GM12878 (cell line): ENCODE data around the gene GAR1. TPM values are rescaled to one million over a fixed set of nuclear protein-coding genes. Genes with fewer than 3 reads are reported as not detected.

Experiments used
- ATAC-seq: fragments of 200-7000 bp; cut with Tn5 transposase; 3 replicates; pipeline ENCODE4 v1.9.1; 2020; ENCODE audit warnings: mild to moderate bottlenecking, moderate library complexity
- BruUV-seq: library from RNA; stranded (reverse); fragments of 400-500 nt; replicated peaks from 2 replicates; lab custom pipeline; 2021; lab: Mats Ljungman, UMichigan
- CTCF ChIA-PET: fragments of 300-600 bp; sonication (Branson Sonifier 250); formaldehyde crosslinking; extraction: SDS; loops from one replicate; lab custom pipeline; 2021; ENCODE audit warnings: inconsistent platforms; lab: Yijun Ruan, JAX
- POLR2A ChIA-PET: fragments of 350-600 bp; formaldehyde crosslinking; extraction: SDS; loops from one replicate; lab custom pipeline; 2021; ENCODE audit warnings: inconsistent platforms; lab: Charles Lee
- RAD21 ChIA-PET: fragments of 300-600 bp; sonication (Branson Sonifier 250); formaldehyde crosslinking; loops from one replicate; lab custom pipeline; 2023; ENCODE audit warnings: antibody characterized with exemption; ENCODE audit not compliant: unreplicated experiment; lab: Charles Lee
- SMC1A ChIA-PET: fragments of 300-600 bp; sonication (Branson Sonifier 250); formaldehyde crosslinking; loops from one replicate; lab custom pipeline; 2023; ENCODE audit not compliant: unreplicated experiment, uncharacterized antibody; lab: Charles Lee
- DNase-seq: peaks from one replicate; pipeline ENCODE4 v3.0.0-alpha.2; 2011; ENCODE audit warnings: low read depth, low spot score
- FAIRE-seq: peaks from 3 replicates; lab custom pipeline; 2011; peaks lifted over from hg19 to GRCh38; lab: Jason Lieb, UNC
- H2AFZ ChIP-seq: 2 replicates; pipeline ENCODE4 v1.6.0; 2011; ENCODE audit warnings: low read depth, low read length, control low read depth; ENCODE audit not compliant: control insufficient read depth
- H3K27ac ChIP-seq: 2 replicates; pipeline ENCODE4 v1.5.1; 2011; ENCODE audit warnings: control low read depth; ENCODE audit not compliant: control insufficient read depth, insufficient read depth
- H3K27me3 ChIP-seq, 2 experiments: replicated peaks in 1 of 2; 2 replicates each; pipeline versions ENCODE4 v1.6.0 to v1.6.1; 2011; ENCODE audit warnings: low read length in 1 of 2; ENCODE audit not compliant: control insufficient read depth in 2 of 2, insufficient read depth in 2 of 2
- H3K36me3 ChIP-seq, 2 experiments: 2 replicates each; pipeline ENCODE4 v1.5.1; 2011; ENCODE audit warnings: low read length in 1 of 2; ENCODE audit not compliant: control insufficient read depth in 2 of 2, insufficient read depth in 2 of 2
- H3K4me1 ChIP-seq: 2 replicates; pipeline ENCODE4 v1.6.1; 2011; ENCODE audit warnings: mild to moderate bottlenecking, low read length, moderate library complexity, mixed read lengths; ENCODE audit not compliant: control insufficient read depth, insufficient read depth
- H3K4me2 ChIP-seq: 2 replicates; pipeline ENCODE4 v1.6.0; 2011; ENCODE audit warnings: control low read depth; ENCODE audit not compliant: control insufficient read depth, insufficient read depth
- H3K4me3 ChIP-seq: fragments of 200-600 bp; sonication (generic); 2 replicates; pipeline ENCODE4 v1.5.1; 2016
- H3K79me2 ChIP-seq: 2 replicates; pipeline ENCODE4 v1.6.0; 2011; ENCODE audit warnings: low read length; ENCODE audit not compliant: control insufficient read depth, insufficient read depth
- H3K9ac ChIP-seq: 2 replicates; pipeline ENCODE4 v1.8.0; 2011; ENCODE audit warnings: low read length, control low read depth, mixed read lengths; ENCODE audit not compliant: control insufficient read depth, insufficient read depth
- H3K9me3 ChIP-seq: replicated peaks from 3 replicates; pipeline ENCODE4 v1.5.1; 2011; ENCODE audit warnings: mild to moderate bottlenecking, low read length; ENCODE audit not compliant: control insufficient read depth, insufficient read depth
- H4K20me1 ChIP-seq: 2 replicates; pipeline ENCODE4 v1.6.0; 2011; ENCODE audit not compliant: control insufficient read depth, insufficient read depth
- BACH1 ChIP-seq: fragments of 450-650 bp; IDR thresholded peaks from 2 replicates; pipeline ENCODE4 v1.6.1; 2017; ENCODE audit warnings: mild to moderate bottlenecking, borderline replicate concordance
- CHD1 ChIP-seq: IDR thresholded peaks from 2 replicates; pipeline ENCODE4 v1.6.1; 2012; ENCODE audit warnings: low read depth, low read length, improper control_type of control experiment
- IRF4 ChIP-seq: IDR thresholded peaks from 2 replicates; pipeline ENCODE4 v1.6.1; 2011; ENCODE audit warnings: low read depth, low read length
- KLF5 ChIP-seq: fragments of 450-650 bp; IDR thresholded peaks from 2 replicates; pipeline ENCODE4 v1.6.1; 2014; ENCODE audit warnings: mild to moderate bottlenecking; ENCODE audit not compliant: partially characterized antibody
- RB1 ChIP-seq: fragments of 450-650 bp; formaldehyde crosslinking; IDR thresholded peaks from 2 replicates; pipeline ENCODE4 v1.6.1; 2017; ENCODE audit warnings: mild to moderate bottlenecking, borderline replicate concordance
- SUPT20H ChIP-seq: IDR thresholded peaks from 2 replicates; pipeline ENCODE4 v1.6.1; 2011; ENCODE audit warnings: low read depth, mild to moderate bottlenecking, low read length, moderate library complexity, borderline replicate concordance; ENCODE audit not compliant: control insufficient read depth
- WGBS: methylation state at CpG from one replicate; pipeline ENCODE4 v1.1.6; 2016; ENCODE audit warnings: low lambda C conversion rate; ENCODE audit not compliant: insufficient replicate concordance, insufficient coverage; ENCODE audit errors: missing lambda C conversion rate; 5-methylcytosine and 5-hydroxymethylcytosine counted together
- in situ Hi-C: fragments of 300-500 bp; cut with MboI; formaldehyde crosslinking; loops from 9 replicates; pipeline ENCODE4 v1.14.3; 2018; ENCODE audit warnings: mixed read lengths
- intact Hi-C: fragments of 100-400 bp; cut with micrococcal nuclease; formaldehyde crosslinking; loops from one replicate; pipeline ENCODE4 v1.14.2; 2022; ENCODE audit not compliant: unreplicated experiment
- polyA plus RNA-seq, 11 experiments: library from polyadenylated mRNA; depleted of rRNA in 4 of 11; unstranded in 6 of 11; stranded (reverse) in 5 of 11; fragments of >200 nt; fragmentation: Nextera tagmentation in 4 of 11; fragmentation: Illumina TruSeq in 1 of 11; extraction: Ambion mirVana in 4 of 11; extraction: Trizol in 1 of 11; gene quantifications; 1 replicate in 1 of 11; 2 replicates in 10 of 11; pipeline versions ENCODE4 v1.2.1 to v1.2.3, GENCODE V29; 2011 to 2016; ENCODE audit warnings: inconsistent platforms in 2 of 11, missing spikeins in 2 of 11, low read depth in 1 of 11
- total RNA-seq, 4 experiments: library from RNA; depleted of rRNA in 3 of 4; stranded (reverse); fragments of >200 nt in 3 of 4; fragmentation: Illumina TruSeq in 1 of 4; extraction: Trizol in 1 of 4; gene quantifications; 2 replicates each; pipeline versions ENCODE4 v1.2.1 to v1.2.3, GENCODE V29; 2013 to 2021
- TF ChIP-seq, protein P1 (sequence below): IDR thresholded peaks from 2 replicates; pipeline ENCODE4 v1.6.1; 2011; ENCODE audit warnings: mild to moderate bottlenecking, low read depth, low read length, moderate library complexity; ENCODE audit not compliant: insufficient replicate concordance

Gene GAR1
- total and polyA plus RNA-seq, 10 of the 15 experiments (the other 5 are each of a cell fraction or from before 2014, with no cell fraction given), result 11.7 to 76.3 (median 29.8) TPM

DNA sequence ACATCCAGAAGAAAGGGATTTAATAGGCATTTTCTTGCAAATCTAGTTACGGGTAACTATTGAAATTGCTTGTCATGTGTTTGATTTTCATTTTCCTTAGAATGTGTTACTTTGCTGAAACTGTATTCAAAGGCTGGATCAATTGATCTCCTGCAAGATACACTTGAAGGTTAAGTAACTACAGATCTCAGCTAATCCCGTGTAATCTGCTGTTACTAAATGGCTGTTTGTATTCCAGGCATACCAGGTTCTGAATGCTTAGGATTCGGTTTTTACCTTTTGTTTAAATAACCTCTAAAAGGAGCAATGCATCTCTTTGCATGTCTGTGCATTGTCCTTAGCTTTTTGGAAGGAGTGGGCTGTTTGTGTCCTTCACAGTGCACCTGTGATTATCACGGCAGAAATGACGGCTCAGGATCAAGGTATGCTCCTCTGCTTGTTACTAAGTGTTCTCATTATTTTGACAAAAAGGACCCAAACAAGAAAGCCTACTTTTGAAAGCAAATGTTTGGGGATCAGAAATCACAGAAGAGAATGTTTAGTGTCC is 32.4 kb downstream of the GAR1 start, which contains the start of gene LRIT3:
LRIT3 (plus strand) TSS at position 212 of the 547 bp plus-strand sequence; CDS start at position 307, 95 bp downstream.
- 64% methylated on average over 5 of the region's 5 CpGs for WGBS
- intact Hi-C loops (no loop called here), in situ Hi-C loops (no loop called here)
- Histone ChIP-seq H3K27me3 (no peaks in the 10 kb centered on the region), H3K4me2 (no peak within 1 kb of the TSS), H3K36me3 (no peaks in the 10 kb centered on the region), H3K4me1 (no peaks in the 10 kb centered on the region), H3K4me3 (no peak within 1 kb of the TSS), H2AFZ (no peak within 1 kb of the TSS), H3K79me2 (no peaks in the 10 kb centered on the region), H3K9me3 (no peaks in the 10 kb centered on the region), H3K27ac (no peak within 1 kb of the TSS), H3K9ac (no peak within 1 kb of the TSS), H4K20me1 (no peaks in the 10 kb centered on the region)
- no TSS peak for BruUV-seq
- ChIA-PET POLR2A (no interaction called here), RAD21 (no interaction called here), CTCF (no interaction called here), SMC1A (interaction anchor here (0.9 kb wide), 1 partner anchor 16 kb away, joined by 3 read pairs; no protein-coding TSS in a partner anchor)
- DNase-seq (no peak), FAIRE-seq (no peak), ATAC-seq (no peak)
- no peak for TF ChIP-seq KLF5
- TF ChIP-seq RB1, result no peak
- TF ChIP-seq CHD1, result no peak
- TF ChIP-seq BACH1, result no peak
- no peak for TF ChIP-seq IRF4
- TF ChIP-seq, protein P1, sequence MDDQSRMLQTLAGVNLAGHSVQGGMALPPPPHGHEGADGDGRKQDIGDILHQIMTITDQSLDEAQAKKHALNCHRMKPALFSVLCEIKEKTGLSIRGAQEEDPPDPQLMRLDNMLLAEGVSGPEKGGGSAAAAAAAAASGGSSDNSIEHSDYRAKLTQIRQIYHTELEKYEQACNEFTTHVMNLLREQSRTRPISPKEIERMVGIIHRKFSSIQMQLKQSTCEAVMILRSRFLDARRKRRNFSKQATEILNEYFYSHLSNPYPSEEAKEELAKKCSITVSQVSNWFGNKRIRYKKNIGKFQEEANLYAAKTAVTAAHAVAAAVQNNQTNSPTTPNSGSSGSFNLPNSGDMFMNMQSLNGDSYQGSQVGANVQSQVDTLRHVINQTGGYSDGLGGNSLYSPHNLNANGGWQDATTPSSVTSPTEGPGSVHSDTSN, result no peak
- no peak for TF ChIP-seq SUPT20H
